Hepatocyte (in vitro differentiated cells): Measurements from ENCODE around the gene INSRR. TPM values are rescaled to one million over a fixed set of nuclear protein-coding genes. Genes with fewer than 3 reads are reported as not detected.

Source experiments
- DNase-seq: peaks from one replicate; pipeline ENCODE4 v3.0.0-alpha.2; 2016; ENCODE audit warnings: low spot score
- H2AFZ ChIP-seq: fragments of 200-600 bp; sonication (generic); 2 replicates; pipeline ENCODE4 v1.6.0; 2016; ENCODE audit warnings: antibody characterized with exemption, mild to moderate bottlenecking
- H3K27ac ChIP-seq: fragments of 200-600 bp; sonication (generic); 2 replicates; pipeline ENCODE4 v1.5.1; 2016; ENCODE audit warnings: mild to moderate bottlenecking
- H3K27me3 ChIP-seq: fragments of 200-600 bp; sonication (generic); 2 replicates; pipeline ENCODE4 v1.6.1; 2016
- H3K36me3 ChIP-seq: fragments of 200-600 bp; sonication (generic); replicated peaks from 2 replicates; pipeline ENCODE4 v1.5.1; 2016; ENCODE audit warnings: low read depth; ENCODE audit not compliant: insufficient read depth
- H3K4me1 ChIP-seq: fragments of 200-600 bp; sonication (generic); 2 replicates; pipeline ENCODE4 v1.5.1; 2016; ENCODE audit warnings: mild to moderate bottlenecking, moderate library complexity; ENCODE audit not compliant: insufficient read depth
- H3K4me2 ChIP-seq: fragments of 200-600 bp; sonication (generic); 2 replicates; pipeline ENCODE4 v1.6.0; 2016
- H3K4me3 ChIP-seq: fragments of 200-600 bp; sonication (generic); 2 replicates; pipeline ENCODE4 v1.5.1; 2016; ENCODE audit warnings: mild to moderate bottlenecking
- H3K79me2 ChIP-seq: fragments of 200-600 bp; sonication (generic); 2 replicates; pipeline ENCODE4 v1.6.0; 2017; ENCODE audit warnings: mild to moderate bottlenecking
- H3K9me2 ChIP-seq: fragments of 200-600 bp; sonication (generic); replicated peaks from 2 replicates; pipeline ENCODE4 v1.6.0; 2017; ENCODE audit warnings: mild to moderate bottlenecking; ENCODE audit not compliant: insufficient read depth
- H3K9me3 ChIP-seq: fragments of 200-600 bp; sonication (generic); 2 replicates; pipeline ENCODE4 v1.5.1; 2016; ENCODE audit warnings: low read depth, mild to moderate bottlenecking
- H4K20me1 ChIP-seq: fragments of 200-600 bp; sonication (generic); 2 replicates; pipeline ENCODE4 v1.6.0; 2016; ENCODE audit warnings: mild to moderate bottlenecking; ENCODE audit not compliant: insufficient read depth, poor library complexity, severe bottlenecking
- CTCF ChIP-seq: fragments of 200-600 bp; sonication (generic); IDR thresholded peaks from 2 replicates; pipeline ENCODE4 v1.5.1; 2016; ENCODE audit warnings: antibody characterized with exemption, mild to moderate bottlenecking; ENCODE audit not compliant: poor library complexity
- EZH2 ChIP-seq: fragments of 200-600 bp; sonication (generic); IDR thresholded peaks from 2 replicates; pipeline ENCODE4 v1.6.1; 2016; ENCODE audit warnings: antibody characterized with exemption, mild to moderate bottlenecking, borderline replicate concordance
- EZH2phosphoT487 ChIP-seq: fragments of 200-600 bp; sonication (generic); IDR thresholded peaks from one replicate; pipeline ENCODE4 v1.6.1; 2018; ENCODE audit warnings: antibody characterized with exemption, mild to moderate bottlenecking, low read depth, moderate library complexity; ENCODE audit not compliant: unreplicated experiment, severe bottlenecking
- WGBS: methylation state at CpG from one replicate; pipeline ENCODE4 v1.1.6; 2016; ENCODE audit warnings: low lambda C conversion rate; ENCODE audit errors: missing lambda C conversion rate; 5-methylcytosine and 5-hydroxymethylcytosine counted together
- polyA plus RNA-seq: library from polyadenylated mRNA; unstranded; fragments of >200 nt; fragmentation: Nextera tagmentation; extraction: Ambion mirVana; gene quantifications from 2 replicates; pipeline ENCODE4 v1.2.1, GENCODE V29; 2016
- total RNA-seq: library from RNA; depleted of rRNA; stranded (reverse); fragments of >200 nt; gene quantifications from 2 replicates; pipeline ENCODE4 v1.2.3, GENCODE V29; 2014

The INSRR gene
- total and polyA plus RNA-seq, 2 experiments from 2014 or later: not detected

GRCh38 chr1:156808186-156809030, 50.5 kb downstream of the INSRR start:
- no peaks in the 10 kb centered on the region for H4K20me1 ChIP-seq
- no peak overlapping the region for H3K27ac ChIP-seq
- 96% methylated on average over 15 of the region's 16 CpGs for WGBS
- peaks cover 6% of the 10 kb centered on the region for H3K27me3 ChIP-seq
- H3K79me2 ChIP-seq: no peaks in the 10 kb centered on the region
- H3K4me2 ChIP-seq: no peak overlapping the region
- H3K9me2 ChIP-seq: no peaks in the 10 kb centered on the region
- no peaks in the 10 kb centered on the region for H3K36me3 ChIP-seq
- H2AFZ ChIP-seq: no peak overlapping the region
- no peak overlapping the region for H3K4me3 ChIP-seq
- TF ChIP-seq CTCF (no peak), EZH2phosphoT487 (no peak), EZH2 (no peak)
- no peaks in the 10 kb centered on the region for H3K9me3 ChIP-seq
- DNase-seq: no peak
- H3K4me1 ChIP-seq: peaks cover 9% of the 10 kb centered on the region

- Histone ChIP-seq H3K4me1 (peaks cover 5% of the 10 kb centered on the region), H3K27ac (no peak overlapping the region), H3K4me2 (no peak overlapping the region), H2AFZ (no peak overlapping the region), H4K20me1 (no peaks in the 10 kb centered on the region), H3K27me3 (no peaks in the 10 kb centered on the region), H3K9me3 (no peaks in the 10 kb centered on the region), H3K36me3 (no peaks in the 10 kb centered on the region), H3K9me2 (no peaks in the 10 kb centered on the region), H3K79me2 (no peaks in the 10 kb centered on the region), H3K4me3 (no peak overlapping the region)
- no peak for DNase-seq
- TF ChIP-seq CTCF (no peak), EZH2phosphoT487 (no peak), EZH2 (no peak)
- 95% methylated on average over 2 of the region's 2 CpGs for WGBS
Measured at GRCh38 chr1:156807627-156808026, 51.3 kb downstream of the INSRR start.

- Histone ChIP-seq H3K4me3 (no peak overlapping the region), H3K4me1 (peaks cover 8% of the 10 kb centered on the region), H3K27me3 (no peaks in the 10 kb centered on the region), H3K9me3 (no peaks in the 10 kb centered on the region), H3K79me2 (no peaks in the 10 kb centered on the region), H2AFZ (no peak overlapping the region), H3K36me3 (no peaks in the 10 kb centered on the region), H3K9me2 (no peaks in the 10 kb centered on the region), H3K27ac (no peak overlapping the region), H4K20me1 (no peaks in the 10 kb centered on the region), H3K4me2 (no peak overlapping the region)
- no peak for TF ChIP-seq CTCF
- TF ChIP-seq EZH2phosphoT487: no peak
- TF ChIP-seq EZH2: no peak
- DNase-seq: no peak
- WGBS: 94% methylated on average over 7 of the region's 7 CpGs
Measured at GRCh38 chr1:156806512-156807440, 52.1 kb downstream of the INSRR start.
